PC-3 (cell line): ENCODE data around the gene GYPE. TPM values are rescaled to one million over a fixed set of nuclear protein-coding genes. Genes with fewer than 3 reads are reported as not detected.
"Not testable (repeated sequence)": the region's sequence is repeated elsewhere in the genome, so short reads cannot be mapped to it uniquely, and the experiment has no call there.

Source experiments
- ATAC-seq: fragments of 200-7000 bp; cut with Tn5 transposase; 2 replicates; pipeline ENCODE4 v1.9.1; 2020; ENCODE audit warnings: mild to moderate bottlenecking, moderate library complexity
- BruUV-seq: library from RNA; stranded (reverse); fragments of 400-500 nt; replicated peaks from 2 replicates; lab custom pipeline; 2021; lab: Mats Ljungman, UMichigan
- CTCF ChIA-PET: fragments of 300-600 bp; sonication (Branson Sonifier 250); formaldehyde crosslinking; loops from one replicate; lab custom pipeline; 2022; ENCODE audit warnings: antibody characterized with exemption; lab: Charles Lee
- POLR2A ChIA-PET: fragments of 300-600 bp; sonication (Branson Sonifier 250); formaldehyde crosslinking; loops from one replicate; lab custom pipeline; 2022; ENCODE audit warnings: antibody characterized with exemption; ENCODE audit not compliant: unreplicated experiment; lab: Charles Lee
- DNase-seq: peaks from one replicate; pipeline ENCODE4 v3.0.0-alpha.2; 2015
- H2AFZ ChIP-seq: fragments of 300-600 bp; sonication (generic); 2 replicates; pipeline ENCODE4 v1.6.0; 2016; ENCODE audit warnings: antibody characterized with exemption, low read length
- H3F3A ChIP-seq: fragments of 300-600 bp; sonication (generic); one replicate; pipeline ENCODE4 v1.6.0; 2017; ENCODE audit warnings: antibody characterized with exemption, low read length, control low read depth, mild to moderate bottlenecking; ENCODE audit not compliant: unreplicated experiment
- H3K27ac ChIP-seq: fragments of 300-600 bp; sonication (generic); 2 replicates; pipeline ENCODE4 v1.5.1; 2016; ENCODE audit warnings: mild to moderate bottlenecking, low read length
- H3K27me3 ChIP-seq: fragments of 300-600 bp; sonication (generic); 2 replicates; pipeline ENCODE4 v1.6.1; 2016; ENCODE audit warnings: low read length, mixed read lengths
- H3K36me3 ChIP-seq: fragments of 300-600 bp; sonication (generic); 2 replicates; pipeline ENCODE4 v1.6.1; 2016; ENCODE audit warnings: low read depth, mixed run types, low read length, mixed read lengths
- H3K4me1 ChIP-seq: fragments of 300-600 bp; sonication (generic); 2 replicates; pipeline ENCODE4 v1.5.1; 2016; ENCODE audit warnings: low read length; ENCODE audit not compliant: insufficient read depth
- H3K4me2 ChIP-seq: fragments of 300-600 bp; sonication (generic); 2 replicates; pipeline ENCODE4 v1.6.0; 2016; ENCODE audit warnings: low read length
- H3K4me3 ChIP-seq: fragments of 300-600 bp; sonication (generic); 2 replicates; pipeline ENCODE4 v1.5.1; 2016; ENCODE audit warnings: mild to moderate bottlenecking, low read length, mixed read lengths
- H3K79me2 ChIP-seq: fragments of 300-600 bp; sonication (generic); 2 replicates; pipeline ENCODE4 v1.6.1; 2017; ENCODE audit warnings: low read length, mixed read lengths
- H3K9ac ChIP-seq: fragments of 300-600 bp; sonication (generic); 2 replicates; pipeline ENCODE4 v1.6.0; 2016; ENCODE audit warnings: mild to moderate bottlenecking, low read length
- H3K9me2 ChIP-seq: fragments of 300-600 bp; sonication (generic); replicated peaks from 2 replicates; pipeline ENCODE4 v1.6.1; 2016; ENCODE audit warnings: mixed run types, low read length, mixed read lengths
- H3K9me3 ChIP-seq: fragments of 300-600 bp; sonication (generic); 2 replicates; pipeline ENCODE4 v1.6.1; 2016; ENCODE audit warnings: low read length, mixed read lengths
- H4K20me1 ChIP-seq: fragments of 300-600 bp; sonication (generic); 2 replicates; pipeline ENCODE4 v1.6.1; 2016; ENCODE audit warnings: low read length, mixed read lengths
- CTCF ChIP-seq: fragments of 300-600 bp; sonication (generic); conservative IDR thresholded peaks from 2 replicates; pipeline ENCODE4 v1.5.1; 2017; ENCODE audit warnings: antibody characterized with exemption, low read depth, mild to moderate bottlenecking, low read length
- EZH2 ChIP-seq: fragments of 300-600 bp; sonication (generic); IDR thresholded peaks from one replicate; pipeline ENCODE4 v1.6.1; 2017; ENCODE audit warnings: antibody characterized with exemption, mild to moderate bottlenecking, low read length; ENCODE audit not compliant: unreplicated experiment
- EZH2phosphoT487 ChIP-seq: fragments of 300-600 bp; sonication (generic); IDR thresholded peaks from 2 replicates; pipeline ENCODE4 v1.6.1; 2018; ENCODE audit warnings: mild to moderate bottlenecking, antibody characterized with exemption, low read length, borderline replicate concordance
- intact Hi-C: fragments of 100-400 bp; cut with micrococcal nuclease; formaldehyde crosslinking; loops from 2 replicates; pipeline ENCODE4 v1.9.0; 2023
- total RNA-seq: library from RNA; depleted of rRNA; stranded (reverse); fragments of >200 nt; gene quantifications from 2 replicates; pipeline ENCODE4 v1.2.3, GENCODE V29; 2014

Gene GYPE
- total RNA-seq, 1 experiment from 2014 or later: not detected

- H3K4me1 ChIP-seq, H3K9me3 ChIP-seq, CTCF ChIA-PET, H3K4me2 ChIP-seq, H3K9ac ChIP-seq, H3K27ac ChIP-seq, H3K27me3 ChIP-seq, H3F3A ChIP-seq, ATAC-seq, H3K4me3 ChIP-seq, H3K79me2 ChIP-seq, intact Hi-C loops, BruUV-seq, H4K20me1 ChIP-seq, H3K9me2 ChIP-seq, H3K36me3 ChIP-seq, POLR2A ChIA-PET, DNase-seq, H2AFZ ChIP-seq: not testable (repeated sequence)
Measured at GRCh38 chr4:143884965-143885364, 20.4 kb downstream of the GYPE start.

- H3K9ac ChIP-seq: no peak overlapping the region
- POLR2A ChIA-PET: no interaction called here
- H3K4me1 ChIP-seq: no peaks in the 10 kb centered on the region
- H2AFZ ChIP-seq: no peak overlapping the region
- no peak overlapping the region for H3K4me2 ChIP-seq
- DNase-seq (no peak), ATAC-seq (no peak)
- H3K27ac ChIP-seq: no peak overlapping the region
- intact Hi-C loops: no loop called here
- H3K36me3 ChIP-seq: no peaks in the 10 kb centered on the region
- no peaks in the 10 kb centered on the region for H3F3A ChIP-seq
- H4K20me1 ChIP-seq: no peaks in the 10 kb centered on the region
- H3K4me3 ChIP-seq: no peak overlapping the region
- H3K79me2 ChIP-seq: no peaks in the 10 kb centered on the region
- TF ChIP-seq EZH2phosphoT487 (no peak), EZH2 (no peak), CTCF (no peak)
- no peaks in the 10 kb centered on the region for H3K9me2 ChIP-seq
- CTCF ChIA-PET: no interaction called here
- no peaks in the 10 kb centered on the region for H3K27me3 ChIP-seq
- H3K9me3 ChIP-seq: no peaks in the 10 kb centered on the region
- BruUV-seq: no TSS peak
Measured at GRCh38 chr4:143883529-143883928, 21.8 kb downstream of the GYPE start.

GRCh38 chr4:143882892-143883291, 22.5 kb downstream of the GYPE start:
- Histone ChIP-seq H2AFZ (no peak overlapping the region), H3K9me3 (no peaks in the 10 kb centered on the region), H3F3A (no peaks in the 10 kb centered on the region), H3K9ac (no peak overlapping the region), H3K79me2 (no peaks in the 10 kb centered on the region), H3K27ac (no peak overlapping the region), H3K36me3 (no peaks in the 10 kb centered on the region), H3K9me2 (no peaks in the 10 kb centered on the region), H4K20me1 (no peaks in the 10 kb centered on the region), H3K4me1 (no peaks in the 10 kb centered on the region), H3K27me3 (no peaks in the 10 kb centered on the region), H3K4me3 (no peak overlapping the region), H3K4me2 (no peak overlapping the region)
- intact Hi-C loops: no loop called here
- BruUV-seq: no TSS peak
- ATAC-seq (no peak), DNase-seq (no peak)
- ChIA-PET CTCF (no interaction called here), POLR2A (no interaction called here)
- no peak for TF ChIP-seq EZH2phosphoT487
- TF ChIP-seq CTCF: no peak
- TF ChIP-seq EZH2: no peak

- H3F3A ChIP-seq, BruUV-seq, H3K27ac ChIP-seq, CTCF ChIA-PET, POLR2A ChIA-PET, H4K20me1 ChIP-seq, DNase-seq, H3K4me1 ChIP-seq, H3K27me3 ChIP-seq, H3K4me2 ChIP-seq, H3K4me3 ChIP-seq, H3K9me2 ChIP-seq, H3K79me2 ChIP-seq, H3K36me3 ChIP-seq, intact Hi-C loops, H3K9ac ChIP-seq, ATAC-seq, H2AFZ ChIP-seq, H3K9me3 ChIP-seq: not testable (repeated sequence)
Measured at GRCh38 chr4:143879561-143879960, 25.8 kb downstream of the GYPE start.

- H3K79me2 ChIP-seq, H4K20me1 ChIP-seq, BruUV-seq, ATAC-seq, H3K4me3 ChIP-seq, H3K36me3 ChIP-seq, H3F3A ChIP-seq, CTCF ChIA-PET, POLR2A ChIA-PET, H2AFZ ChIP-seq, H3K9me2 ChIP-seq, H3K4me1 ChIP-seq, H3K9ac ChIP-seq, H3K9me3 ChIP-seq, H3K27me3 ChIP-seq, H3K27ac ChIP-seq, H3K4me2 ChIP-seq, DNase-seq, intact Hi-C loops: not testable (repeated sequence)
Measured at GRCh38 chr4:143875357-143875756, 30.0 kb downstream of the GYPE start.
